NCI-H1694 treated with DMSO at 0.1 percent for 48 hours (cell line): ENCODE data around the gene SRGN.
"Not testable (repeated sequence)": the region's sequence is repeated elsewhere in the genome, so short reads cannot be mapped to it uniquely, and the experiment has no call there.

Experiments used
- DNase-seq: peaks from one replicate; lab custom pipeline; 2025; lab: John Stamatoyannopoulos, UW

The SRGN gene

GRCh38 chr10:69141304-69141703 lies 53.4 kb downstream of the SRGN start:
- DNase-seq = no peak

- DNase-seq = not testable (repeated sequence)
Measured at GRCh38 chr10:69142074-69142473, 54.2 kb downstream of the SRGN start.

GRCh38 chr10:69142983-69143382 lies 55.1 kb downstream of the SRGN start:
- no peak for DNase-seq

- DNase-seq = no peak
Measured at GRCh38 chr10:69145329-69145728, 57.4 kb downstream of the SRGN start.

GRCh38 chr10:69145864-69146263 lies 58.0 kb downstream of the SRGN start:
- DNase-seq = no peak

GRCh38 chr10:69146759-69147158 lies 58.9 kb downstream of the SRGN start:
- DNase-seq = no peak

GRCh38 chr10:69151984-69152383 lies 64.1 kb downstream of the SRGN start:
- DNase-seq = no peak

- no peak for DNase-seq
Measured at GRCh38 chr10:69153227-69153626, 65.3 kb downstream of the SRGN start.
